HL-60 (cell line): ENCODE data around the gene FRMPD2.
A peak's percentile ranks its signal among the peaks of the same experiment; 100 is the strongest.

Source experiments
- CTCF ChIP-seq: IDR thresholded peaks from one replicate; pipeline ENCODE4 v1.5.1; 2011; ENCODE audit warnings: low read length, control low read depth, inconsistent platforms; ENCODE audit not compliant: insufficient read depth
- REST ChIP-seq: IDR thresholded peaks from 2 replicates; pipeline ENCODE4 v1.6.1; 2012; ENCODE audit warnings: low read depth; ENCODE audit not compliant: insufficient replicate concordance
- SPI1 ChIP-seq: IDR thresholded peaks from 2 replicates; pipeline ENCODE4 v1.6.1; 2012; ENCODE audit warnings: low read depth, mild to moderate bottlenecking, borderline replicate concordance

- TF ChIP-seq CTCF (peak; percentile 64), SPI1 (no peak), REST (no peak)
Measured at GRCh38 chr10:48215486-48216203, 58.9 kb downstream of the FRMPD2 start.
